Measurements from ENCODE around the gene SEMA3D. TPM values are rescaled to one million over a fixed set of nuclear protein-coding genes. Genes with fewer than 3 reads are reported as not detected.

SEMA3D gene
- total and polyA plus RNA-seq, 11 donors: 0.10 to 8.6 (median 0.88) TPM

DNA sequence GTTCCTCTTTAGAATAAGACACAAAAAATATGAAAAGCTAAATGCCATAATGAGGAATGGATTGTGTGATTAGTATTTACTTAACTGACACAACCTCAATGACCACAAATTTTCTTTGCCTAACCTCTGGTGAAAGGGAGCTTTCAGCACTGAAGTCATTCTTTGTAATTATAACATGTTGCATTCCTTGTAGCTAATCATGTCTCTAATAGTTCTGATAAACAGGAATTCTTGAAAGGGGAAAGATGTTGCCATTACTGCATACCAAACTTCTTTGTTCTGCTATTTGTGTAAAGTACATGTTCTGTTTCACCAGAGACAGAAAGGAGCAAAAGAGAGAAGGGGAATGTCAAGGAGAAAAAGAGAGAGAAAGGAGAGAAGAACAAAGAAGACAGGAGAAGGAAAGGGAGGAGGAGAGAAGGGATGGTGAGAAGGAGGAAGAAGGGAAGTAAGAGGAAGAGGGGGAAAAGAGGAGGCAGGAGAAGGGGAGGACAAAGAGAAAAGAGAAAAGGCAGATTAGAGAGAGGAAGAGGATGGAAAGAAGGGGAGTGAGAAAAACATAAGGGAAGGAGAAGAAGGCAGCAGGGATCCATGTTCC is 120.9 kb downstream of the SEMA3D start:
- ATAC-seq (no peak), DNase-seq (no peak)
- Histone ChIP-seq H3K9me3 (no peaks in the 10 kb centered on the region), H3K27me3 (no peaks in the 10 kb centered on the region), H3K36me3 (no peaks in the 10 kb centered on the region), H3K27ac (no peak overlapping the region), H3K4me1 (peaks cover 0 to 35% (median 4%) of the 10 kb centered on the region in 12 donors), H3K4me3 (no peak overlapping the region)
- intact Hi-C loops (cut with DNase I): no loop called here
- no peak for TF ChIP-seq POLR2A (IDR thresholded peaks at IDR 0.05)
- TF ChIP-seq, protein P1, sequence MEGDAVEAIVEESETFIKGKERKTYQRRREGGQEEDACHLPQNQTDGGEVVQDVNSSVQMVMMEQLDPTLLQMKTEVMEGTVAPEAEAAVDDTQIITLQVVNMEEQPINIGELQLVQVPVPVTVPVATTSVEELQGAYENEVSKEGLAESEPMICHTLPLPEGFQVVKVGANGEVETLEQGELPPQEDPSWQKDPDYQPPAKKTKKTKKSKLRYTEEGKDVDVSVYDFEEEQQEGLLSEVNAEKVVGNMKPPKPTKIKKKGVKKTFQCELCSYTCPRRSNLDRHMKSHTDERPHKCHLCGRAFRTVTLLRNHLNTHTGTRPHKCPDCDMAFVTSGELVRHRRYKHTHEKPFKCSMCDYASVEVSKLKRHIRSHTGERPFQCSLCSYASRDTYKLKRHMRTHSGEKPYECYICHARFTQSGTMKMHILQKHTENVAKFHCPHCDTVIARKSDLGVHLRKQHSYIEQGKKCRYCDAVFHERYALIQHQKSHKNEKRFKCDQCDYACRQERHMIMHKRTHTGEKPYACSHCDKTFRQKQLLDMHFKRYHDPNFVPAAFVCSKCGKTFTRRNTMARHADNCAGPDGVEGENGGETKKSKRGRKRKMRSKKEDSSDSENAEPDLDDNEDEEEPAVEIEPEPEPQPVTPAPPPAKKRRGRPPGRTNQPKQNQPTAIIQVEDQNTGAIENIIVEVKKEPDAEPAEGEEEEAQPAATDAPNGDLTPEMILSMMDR (IDR thresholded peaks at IDR 0.05): no peak

DNA sequence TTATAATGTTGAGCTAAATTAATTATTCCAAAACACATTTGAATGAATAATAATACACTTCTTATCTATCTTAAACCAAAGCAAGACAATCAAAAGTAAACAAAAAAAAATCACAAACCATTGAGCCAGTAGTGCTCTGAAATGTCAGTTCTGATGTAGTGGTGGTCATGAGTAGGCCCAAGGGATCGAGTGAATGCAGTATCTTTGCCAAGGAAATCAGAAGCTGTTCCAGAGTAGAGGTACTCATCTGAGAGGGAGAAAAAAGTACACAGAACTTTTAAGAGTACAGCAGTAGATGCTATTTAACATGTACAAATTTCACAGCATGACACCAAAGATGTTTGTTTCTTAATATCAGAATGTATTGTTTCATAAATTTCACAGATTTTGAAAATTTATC is 121.5 kb downstream of the SEMA3D start:
- intact Hi-C loops (cut with DNase I): no loop called here
- no peaks in the 10 kb centered on the region for H3K27me3 ChIP-seq

DNA sequence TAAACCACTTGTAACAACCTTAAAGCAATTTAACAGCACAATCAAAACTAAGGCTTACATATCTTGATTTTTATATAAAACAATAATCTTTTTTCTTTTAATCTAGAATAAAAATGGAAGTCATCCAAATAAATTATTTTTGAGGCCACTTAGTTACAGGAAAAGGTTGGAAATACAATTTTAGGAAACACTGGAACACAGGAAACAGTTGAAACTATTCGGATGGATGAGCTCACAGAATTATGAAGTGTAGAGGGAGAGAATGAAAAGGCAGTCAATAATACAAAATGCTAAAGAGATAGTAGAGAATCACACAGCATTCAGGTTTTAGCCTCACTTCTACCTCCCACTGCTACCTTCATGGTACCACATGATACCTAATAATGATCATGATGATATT is 124.2 kb downstream of the SEMA3D start:
- no peak for DNase-seq
- Histone ChIP-seq H3K27me3 (no peaks in the 10 kb centered on the region), H3K4me3 (no peak overlapping the region), H3K9me3 (no peaks in the 10 kb centered on the region), H3K36me3 (no peaks in the 10 kb centered on the region), H3K4me1 (peaks cover 0 to 25% (median 2%) of the 10 kb centered on the region in 12 donors), H3K27ac (no peak overlapping the region)
- no peak for ATAC-seq
- WGBS, 4 donors: 52 to 63% (median 58%) methylated on average over 1 of the region's 1 CpG
- TF ChIP-seq, protein P1 (IDR thresholded peaks at IDR 0.05): no peak
- TF ChIP-seq POLR2A (IDR thresholded peaks at IDR 0.05): no peak
- intact Hi-C loops (cut with DNase I): no loop called here

More for the DNA sequence above, 121.5 kb downstream of the SEMA3D start:
- H3K27ac ChIP-seq: no peak overlapping the region
- H3K9me3 ChIP-seq: no peaks in the 10 kb centered on the region
- WGBS, 4 donors: 17 to 30% (median 22%) methylated on average over 1 of the region's 1 CpG
- ATAC-seq (peak in 3 of 4 donors; percentile 69 to 86 (median 73)), DNase-seq (peak in 2 of 5 donors; percentile 7 to 18)
- H3K36me3 ChIP-seq: no peaks in the 10 kb centered on the region
- H3K4me1 ChIP-seq: peaks cover 0 to 35% (median 4%) of the 10 kb centered on the region in 12 donors
- TF ChIP-seq, protein P1 (IDR thresholded peaks at IDR 0.05): no peak
- no peak for TF ChIP-seq POLR2A (IDR thresholded peaks at IDR 0.05)
- H3K4me3 ChIP-seq: no peak overlapping the region

DNA sequence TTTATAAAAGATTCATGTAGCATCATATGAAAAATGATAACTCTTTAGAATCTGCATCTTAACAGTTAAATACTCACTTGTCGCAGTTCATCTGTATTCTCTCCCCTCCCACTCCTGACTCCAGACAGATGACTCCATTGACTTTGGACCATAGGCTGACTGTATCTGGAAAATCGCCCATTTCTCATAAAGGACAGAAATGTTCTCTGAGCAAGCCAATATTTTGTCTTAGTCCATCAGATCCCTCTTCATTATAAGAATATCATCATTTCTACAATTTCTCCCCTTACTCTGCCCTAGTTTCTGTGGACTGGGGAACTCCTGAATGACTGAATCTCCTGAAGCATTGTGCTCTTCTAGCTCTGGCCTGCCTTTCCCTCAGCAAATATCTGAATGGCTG is 125.4 kb downstream of the SEMA3D start:
- Histone ChIP-seq H3K36me3 (no peaks in the 10 kb centered on the region), H3K27ac (no peak overlapping the region), H3K4me3 (no peak overlapping the region), H3K4me1 (peaks cover 0 to 24% (median 2%) of the 10 kb centered on the region in 12 donors), H3K27me3 (no peaks in the 10 kb centered on the region), H3K9me3 (no peaks in the 10 kb centered on the region)
- DNase-seq: no peak
- TF ChIP-seq, protein P1 (IDR thresholded peaks at IDR 0.05): no peak
- 68 to 82% (median 76%) methylated on average over 2 of the region's 2 CpGs for WGBS, 4 donors
- intact Hi-C loops (cut with DNase I): no loop called here
- ATAC-seq: no peak
